Measurements from ENCODE around the gene SLC35E2B. TPM values are rescaled to one million over a fixed set of nuclear protein-coding genes. Genes with fewer than 3 reads are reported as not detected.
A peak's percentile ranks its signal among the peaks of the same experiment; 100 is the strongest.

SLC35E2B gene
- total and polyA plus RNA-seq, 2 of the 13 experiments (the other 11 are each of a cell fraction or from before 2014, with no cell fraction given), result 14.1 to 19.7 TPM

DNA sequence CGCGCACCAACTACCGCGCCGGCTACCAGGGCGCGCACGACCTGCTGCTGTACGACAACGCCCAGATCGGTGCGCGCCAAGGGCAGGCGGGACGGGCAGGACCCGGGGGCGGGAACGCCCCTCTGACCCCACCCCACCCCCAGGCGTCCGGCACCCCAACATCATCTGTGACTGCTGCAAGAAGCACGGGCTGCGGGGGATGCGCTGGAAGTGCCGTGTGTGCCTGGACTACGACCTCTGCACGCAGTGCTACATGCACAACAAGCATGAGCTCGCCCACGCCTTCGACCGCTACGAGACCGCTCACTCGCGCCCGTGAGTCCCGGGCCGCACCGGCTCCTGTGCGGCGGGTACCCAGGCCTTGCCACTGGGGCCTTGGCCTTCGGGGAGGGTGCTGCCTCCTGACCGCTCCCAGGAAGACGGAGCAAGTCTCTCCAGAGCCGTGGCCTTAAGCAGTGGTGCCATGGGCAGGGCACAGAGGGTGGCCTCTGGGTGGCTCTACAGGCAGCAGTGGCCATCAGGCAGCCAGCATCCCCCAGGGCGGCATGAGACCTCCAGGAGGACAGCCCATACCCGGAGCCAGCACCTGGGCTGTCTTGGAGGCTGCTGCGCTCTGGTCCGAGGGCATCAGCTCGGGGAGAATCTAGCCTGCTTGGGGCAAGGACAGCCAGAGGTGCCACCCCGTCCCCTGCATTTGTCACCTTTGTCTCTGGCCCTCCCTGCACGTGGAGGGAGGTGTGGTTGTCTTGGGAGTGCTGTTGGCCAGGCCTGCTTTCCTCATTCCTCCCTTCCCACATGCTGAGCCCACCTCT, 68.8 kb downstream of the SLC35E2B start:
- 95% methylated on average over 24 of the region's 51 CpGs for WGBS (ENCODE audit: low lambda C conversion rate)
- H3K79me2 ChIP-seq (ENCODE audit: insufficient read depth, low read length), result no peaks in the 10 kb centered on the region
- no peak overlapping the region for H2AFZ ChIP-seq (ENCODE audit: low read length)
- no peaks in the 10 kb centered on the region for H3K27me3 ChIP-seq (ENCODE audit: control insufficient read depth in 1 of 2, insufficient read depth in 2 of 2, low read length in 2 of 2)
- DNase-seq (ENCODE audit: low spot score) (no peak), FAIRE-seq (no peak), ATAC-seq (no peak)
- H3K9ac ChIP-seq (ENCODE audit: insufficient read depth, low read depth, low read length), result no peak overlapping the region
- H3K9me3 ChIP-seq (ENCODE audit: low read length), result no peaks in the 10 kb centered on the region
- H3K4me3 ChIP-seq (replicated peaks in 1 of 3; ENCODE audit: insufficient read depth in 1 of 3, low read depth in 2 of 3, low read length in 3 of 3), result no peak overlapping the region
- no peaks in the 10 kb centered on the region for H4K20me1 ChIP-seq (ENCODE audit: insufficient read depth, low read length)
- intact Hi-C loops (cut with micrococcal nuclease; ENCODE audit: unreplicated experiment), result no loop called here
- no peak overlapping the region for H3K4me2 ChIP-seq (ENCODE audit: low read depth, low read length)
- CTCF ChIA-PET (ENCODE audit: low intra/inter-chr PET ratio, low total read pairs), result no interaction called here
- TF ChIP-seq ZBTB38 (CRISPR knock-in tag; IDR thresholded peaks at IDR 0.05), result 0 out of 2 replicates have a peak, but pooled peaks have one; percentile 19
- TF ChIP-seq, protein P1, sequence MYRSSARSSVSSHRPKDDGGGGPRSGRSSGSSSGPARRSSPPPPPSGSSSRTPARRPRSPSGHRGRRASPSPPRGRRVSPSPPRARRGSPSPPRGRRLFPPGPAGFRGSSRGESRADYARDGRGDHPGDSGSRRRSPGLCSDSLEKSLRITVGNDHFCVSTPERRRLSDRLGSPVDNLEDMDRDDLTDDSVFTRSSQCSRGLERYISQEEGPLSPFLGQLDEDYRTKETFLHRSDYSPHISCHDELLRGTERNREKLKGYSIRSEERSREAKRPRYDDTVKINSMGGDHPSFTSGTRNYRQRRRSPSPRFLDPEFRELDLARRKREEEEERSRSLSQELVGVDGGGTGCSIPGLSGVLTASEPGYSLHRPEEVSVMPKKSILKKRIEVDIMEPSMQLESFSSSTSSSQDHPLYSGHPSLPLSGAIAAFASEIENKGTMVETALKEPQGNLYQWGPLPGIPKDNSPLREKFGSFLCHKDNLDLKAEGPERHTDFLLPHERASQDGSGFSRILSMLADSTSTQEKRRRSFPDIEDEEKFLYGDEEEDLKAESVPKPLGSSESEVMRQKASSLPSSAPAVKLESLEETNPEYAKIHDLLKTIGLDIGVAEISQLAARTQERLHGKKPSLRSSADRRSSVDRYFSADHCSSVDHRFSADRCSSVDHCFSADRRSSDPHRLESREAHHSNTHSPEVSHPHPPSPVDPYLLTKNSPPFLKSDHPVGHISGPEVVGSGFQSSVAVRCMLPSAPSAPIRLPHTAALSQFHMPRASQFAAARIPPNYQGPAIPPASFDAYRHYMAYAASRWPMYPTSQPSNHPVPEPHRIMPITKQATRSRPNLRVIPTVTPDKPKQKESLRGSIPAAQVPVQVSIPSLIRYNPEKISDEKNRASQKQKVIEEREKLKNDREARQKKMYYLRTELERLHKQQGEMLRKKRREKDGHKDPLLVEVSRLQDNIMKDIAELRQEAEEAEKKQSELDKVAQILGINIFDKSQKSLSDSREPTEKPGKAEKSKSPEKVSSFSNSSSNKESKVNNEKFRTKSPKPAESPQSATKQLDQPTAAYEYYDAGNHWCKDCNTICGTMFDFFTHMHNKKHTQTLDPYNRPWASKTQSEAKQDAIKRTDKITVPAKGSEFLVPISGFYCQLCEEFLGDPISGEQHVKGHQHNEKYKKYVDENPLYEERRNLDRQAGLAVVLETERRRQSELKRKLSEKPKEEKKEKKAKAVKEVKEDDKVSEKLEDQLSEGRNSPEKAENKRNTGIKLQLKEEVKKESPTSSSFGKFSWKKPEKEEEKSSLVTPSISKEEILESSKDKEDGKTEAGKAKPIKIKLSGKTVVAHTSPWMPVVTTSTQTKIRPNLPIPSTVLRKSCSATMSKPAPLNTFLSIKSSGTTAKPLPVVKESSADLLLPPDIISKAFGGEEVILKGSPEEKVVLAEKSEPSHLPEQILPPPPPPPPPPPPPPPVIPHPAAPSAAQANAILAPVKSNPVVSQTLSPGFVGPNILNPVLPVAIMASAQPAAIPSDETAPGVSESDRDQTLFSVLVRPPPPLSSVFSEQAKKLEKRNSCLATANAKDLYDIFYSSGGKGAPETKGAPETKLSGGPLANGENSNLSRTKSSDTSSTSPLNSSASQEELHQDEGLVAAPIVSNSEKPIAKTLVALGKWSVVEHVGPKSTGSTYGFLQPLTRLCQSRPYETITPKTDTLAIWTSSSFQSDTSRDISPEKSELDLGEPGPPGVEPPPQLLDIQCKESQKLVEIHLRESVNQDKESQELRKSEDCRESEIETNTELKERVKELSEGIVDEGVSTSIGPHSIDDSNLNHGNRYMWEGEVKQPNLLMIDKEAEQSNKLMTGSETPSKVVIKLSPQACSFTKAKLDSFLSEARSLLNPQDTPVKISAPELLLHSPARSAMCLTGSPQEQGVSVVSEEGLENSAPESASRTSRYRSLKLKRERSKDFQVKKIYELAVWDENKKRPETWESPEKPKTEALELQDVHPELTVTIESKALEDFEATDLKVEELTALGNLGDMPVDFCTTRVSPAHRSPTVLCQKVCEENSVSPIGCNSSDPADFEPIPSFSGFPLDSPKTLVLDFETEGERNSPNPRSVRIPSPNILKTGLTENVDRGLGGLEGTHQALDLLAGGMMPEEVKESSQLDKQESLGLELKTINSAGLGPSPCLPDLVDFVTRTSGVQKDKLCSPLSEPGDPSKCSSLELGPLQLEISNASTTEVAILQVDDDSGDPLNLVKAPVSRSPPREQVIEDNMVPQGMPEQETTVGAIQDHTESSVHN (CRISPR knock-in tag; IDR thresholded peaks at IDR 0.05), result no peak
- H3K36me3 ChIP-seq (replicated peaks in 1 of 2; ENCODE audit: control insufficient read depth in 1 of 2, insufficient read depth in 2 of 2, low read length in 2 of 2), result peaks cover 0 to 2% of the 10 kb centered on the region in 2 experiments; a peak in 1 of 5 replicates
- BruUV-seq (replicated peaks), result no TSS peak
- H3K4me1 ChIP-seq (ENCODE audit: insufficient read depth, low read length), result no peaks in the 10 kb centered on the region
- in situ Hi-C loops (cut with HindIII; ENCODE audit: extremely low pct_ligation_motif_present, low pct_unique_long_range_greater_than_20kb), result no loop called here
- H3K27ac ChIP-seq (ENCODE audit: extremely low read length, insufficient read depth, low read length), result no peak overlapping the region
- POLR2A ChIA-PET, result no interaction called here

Data from HepG2 (cell line).